Measurements from ENCODE around the gene CLCNKB.

Gene CLCNKB

GRCh38 chr1:16043521-16043920, at the start of gene CLCNKB:
Gene CLCNKB (plus strand): TSS chr1:16043782. CDS start chr1:16044493, 711 bp downstream.
- Histone ChIP-seq H3K27me3 (no peaks in the 10 kb centered on the region), H3K27ac (no peak within 1 kb of the TSS), H3K4me3 (no peak within 1 kb of the TSS), H3K36me3 (no peaks in the 10 kb centered on the region), H3K9me3 (no peaks in the 10 kb centered on the region), H3K4me1 (peaks cover 0 to 4% (median 2%) of the 10 kb centered on the region in 4 donors)
- TF ChIP-seq CTCF (IDR thresholded peaks at IDR 0.05) = no peak
- no peak for DNase-seq
- intact Hi-C loops (cut with DNase I; ENCODE audit: low total_unique reads) = no loop called here

GRCh38 chr1:15994081-15994480, 49.5 kb upstream of the CLCNKB start:
- H3K9me3 ChIP-seq = no peaks in the 10 kb centered on the region
- TF ChIP-seq CTCF (IDR thresholded peaks at IDR 0.05) = no peak
- no peak overlapping the region for H3K4me3 ChIP-seq
- intact Hi-C loops (cut with DNase I; ENCODE audit: low total_unique reads) = loop anchor here (5.0 kb wide), 2 partner anchors 182 to 202 kb away; no protein-coding TSS in a partner anchor
- no peak overlapping the region for H3K27ac ChIP-seq
- no peaks in the 10 kb centered on the region for H3K27me3 ChIP-seq
- no peaks in the 10 kb centered on the region for H3K36me3 ChIP-seq
- DNase-seq = no peak
- no peaks in the 10 kb centered on the region for H3K4me1 ChIP-seq

GRCh38 chr1:15994590-15995351, 48.8 kb upstream of the CLCNKB start:
- peak; percentile 58 to 82 for DNase-seq
- H3K4me1 ChIP-seq = no peaks in the 10 kb centered on the region
- H3K27me3 ChIP-seq = no peaks in the 10 kb centered on the region
- no peak overlapping the region for H3K4me3 ChIP-seq
- intact Hi-C loops (cut with DNase I; ENCODE audit: low total_unique reads) = loop anchor here (5.0 kb wide), 2 partner anchors 182 to 202 kb away; no protein-coding TSS in a partner anchor
- peak; percentile 88 to 93 for TF ChIP-seq CTCF (IDR thresholded peaks at IDR 0.05)
- H3K36me3 ChIP-seq = no peaks in the 10 kb centered on the region
- H3K9me3 ChIP-seq = no peaks in the 10 kb centered on the region
- no peak overlapping the region for H3K27ac ChIP-seq

GRCh38 chr1:15997076-15997585, 46.5 kb upstream of the CLCNKB start:
- H3K27me3 ChIP-seq = no peaks in the 10 kb centered on the region
- H3K36me3 ChIP-seq = no peaks in the 10 kb centered on the region
- H3K9me3 ChIP-seq = no peaks in the 10 kb centered on the region
- H3K4me1 ChIP-seq = no peaks in the 10 kb centered on the region
- TF ChIP-seq CTCF (IDR thresholded peaks at IDR 0.05) = no peak
- intact Hi-C loops (cut with DNase I; ENCODE audit: low total_unique reads) = no loop called here
- no peak for DNase-seq
- H3K27ac ChIP-seq = no peak overlapping the region
- H3K4me3 ChIP-seq = no peak overlapping the region

- intact Hi-C loops (cut with DNase I; ENCODE audit: low total_unique reads) = no loop called here
- H3K9me3 ChIP-seq = no peaks in the 10 kb centered on the region
- no peak overlapping the region for H3K27ac ChIP-seq
- H3K4me1 ChIP-seq = no peaks in the 10 kb centered on the region
- no peak overlapping the region for H3K4me3 ChIP-seq
- no peaks in the 10 kb centered on the region for H3K36me3 ChIP-seq
- no peak for TF ChIP-seq CTCF (IDR thresholded peaks at IDR 0.05)
- H3K27me3 ChIP-seq = no peaks in the 10 kb centered on the region
- no peak for DNase-seq
These were observed 45.8 kb upstream of the CLCNKB start for GRCh38 chr1:15997637-15998280.
